Esophagus (tissue), 2 donors: ENCODE results near the gene NRXN3. TPM values are rescaled to one million over a fixed set of nuclear protein-coding genes. Genes with fewer than 3 reads are reported as not detected.

Experiments
- H3K27ac ChIP-seq, 2 donors: one replicate each; pipeline ENCODE4 v1.5.1; 2013; ENCODE audit warnings: low read depth in 2 of 2, mild to moderate bottlenecking in 2 of 2, inconsistent platforms in 1 of 2, low read length in 1 of 2, moderate library complexity in 1 of 2
- H3K27me3 ChIP-seq, 2 donors: one replicate each; pipeline ENCODE4 v1.6.1; 2013; ENCODE audit warnings: low read length in 2 of 2, control low read depth in 1 of 2, mild to moderate bottlenecking in 1 of 2; ENCODE audit not compliant: insufficient read depth in 2 of 2, control insufficient read depth in 1 of 2
- H3K36me3 ChIP-seq, 2 donors: one replicate each; pipeline ENCODE4 v1.6.1; 2013; ENCODE audit warnings: low read length in 1 of 2; ENCODE audit not compliant: control insufficient read depth in 2 of 2, insufficient read depth in 2 of 2
- H3K4me1 ChIP-seq, 2 donors: one replicate each; pipeline ENCODE4 v1.6.1; 2013; ENCODE audit warnings: low read length in 1 of 2; ENCODE audit not compliant: control insufficient read depth in 2 of 2, insufficient read depth in 2 of 2
- H3K4me3 ChIP-seq, 2 donors: one replicate each; pipeline ENCODE4 v1.5.1; 2013; ENCODE audit warnings: low read length in 2 of 2, mild to moderate bottlenecking in 2 of 2, low read depth in 1 of 2, moderate library complexity in 1 of 2
- H3K9me3 ChIP-seq, 2 donors: one replicate each; pipeline ENCODE4 v1.6.1; 2013; ENCODE audit warnings: mild to moderate bottlenecking in 2 of 2, low read depth in 1 of 2, low read length in 1 of 2, moderate library complexity in 1 of 2; ENCODE audit not compliant: control insufficient read depth in 2 of 2, insufficient read depth in 1 of 2
- WGBS, 2 donors: extraction: QIAGEN DNeasy Blood & Tissue Kit; methylation state at CpG; one replicate each; pipeline ENCODE4 v1.1.7; 2013; 5-methylcytosine and 5-hydroxymethylcytosine counted together
- polyA plus RNA-seq, 2 donors: library from polyadenylated mRNA; stranded (reverse); fragments of 200-250 nt; gene quantifications; one replicate each; pipeline ENCODE4 v1.2.3, GENCODE V29; 2013
- donor health status: healthy with polysubstance abuse.
- donor health status: Bipolar disorder and iron deficiency.

NRXN3 gene
- polyA plus RNA-seq, 2 donors: 1.7 to 2.2 TPM

GRCh38 chr14:78683206-78683605, 513.0 kb downstream of the NRXN3 start:
- 76 to 77% methylated on average over 5 of the region's 5 CpGs for WGBS, 2 donors
- H3K9me3 ChIP-seq: no peaks in the 10 kb centered on the region
- H3K4me1 ChIP-seq: no peaks in the 10 kb centered on the region
- H3K27me3 ChIP-seq: no peaks in the 10 kb centered on the region
- H3K4me3 ChIP-seq: no peak overlapping the region
- H3K36me3 ChIP-seq: no peaks in the 10 kb centered on the region
- no peak overlapping the region for H3K27ac ChIP-seq

GRCh38 chr14:78683981-78684380, 513.8 kb downstream of the NRXN3 start:
- Histone ChIP-seq H3K27me3 (no peaks in the 10 kb centered on the region), H3K4me3 (no peak overlapping the region), H3K9me3 (no peaks in the 10 kb centered on the region), H3K4me1 (no peaks in the 10 kb centered on the region), H3K27ac (no peak overlapping the region), H3K36me3 (no peaks in the 10 kb centered on the region)
- 24 to 35% methylated on average over 1 of the region's 1 CpG for WGBS, 2 donors

- Histone ChIP-seq H3K4me3 (no peak overlapping the region), H3K27me3 (no peaks in the 10 kb centered on the region), H3K9me3 (no peaks in the 10 kb centered on the region), H3K27ac (no peak overlapping the region), H3K36me3 (no peaks in the 10 kb centered on the region), H3K4me1 (no peaks in the 10 kb centered on the region)
- 80 to 84% methylated on average over 1 of the region's 1 CpG for WGBS, 2 donors
These were observed 518.3 kb downstream of the NRXN3 start for GRCh38 chr14:78688503-78688902.

- H3K27ac ChIP-seq: no peak overlapping the region
- H3K9me3 ChIP-seq: no peaks in the 10 kb centered on the region
- no peaks in the 10 kb centered on the region for H3K27me3 ChIP-seq
- H3K4me1 ChIP-seq: no peaks in the 10 kb centered on the region
- no peaks in the 10 kb centered on the region for H3K36me3 ChIP-seq
- WGBS, 2 donors: 53 to 67% methylated on average over 2 of the region's 2 CpGs
- no peak overlapping the region for H3K4me3 ChIP-seq
These were observed 520.7 kb downstream of the NRXN3 start for GRCh38 chr14:78690836-78691235.

GRCh38 chr14:78697341-78697740, 527.2 kb downstream of the NRXN3 start:
- H3K4me1 ChIP-seq: no peaks in the 10 kb centered on the region
- no peaks in the 10 kb centered on the region for H3K27me3 ChIP-seq
- H3K4me3 ChIP-seq: no peak overlapping the region
- no peaks in the 10 kb centered on the region for H3K36me3 ChIP-seq
- H3K27ac ChIP-seq: no peak overlapping the region
- no peaks in the 10 kb centered on the region for H3K9me3 ChIP-seq
- 13 to 14% methylated on average over 2 of the region's 2 CpGs for WGBS, 2 donors

GRCh38 chr14:78698991-78699390, 528.8 kb downstream of the NRXN3 start:
- H3K36me3 ChIP-seq: no peaks in the 10 kb centered on the region
- H3K4me3 ChIP-seq: no peak overlapping the region
- H3K27ac ChIP-seq: no peak overlapping the region
- H3K4me1 ChIP-seq: no peaks in the 10 kb centered on the region
- no peaks in the 10 kb centered on the region for H3K27me3 ChIP-seq
- no peaks in the 10 kb centered on the region for H3K9me3 ChIP-seq
- WGBS, 2 donors: 68 to 70% methylated on average over 3 of the region's 3 CpGs

GRCh38 chr14:78700236-78700635, 530.1 kb downstream of the NRXN3 start:
- Histone ChIP-seq H3K27ac (no peak overlapping the region), H3K36me3 (no peaks in the 10 kb centered on the region), H3K4me1 (no peaks in the 10 kb centered on the region), H3K27me3 (no peaks in the 10 kb centered on the region), H3K9me3 (no peaks in the 10 kb centered on the region), H3K4me3 (no peak overlapping the region)
- WGBS, 2 donors: 61 to 70% methylated on average over 2 of the region's 2 CpGs

GRCh38 chr14:78701246-78701645, 531.1 kb downstream of the NRXN3 start:
- WGBS, 2 donors: 65 to 70% methylated on average over 5 of the region's 5 CpGs
- Histone ChIP-seq H3K27ac (no peak overlapping the region), H3K36me3 (no peaks in the 10 kb centered on the region), H3K27me3 (no peaks in the 10 kb centered on the region), H3K4me3 (no peak overlapping the region), H3K9me3 (no peaks in the 10 kb centered on the region), H3K4me1 (no peaks in the 10 kb centered on the region)

- Histone ChIP-seq H3K9me3 (no peaks in the 10 kb centered on the region), H3K4me1 (no peaks in the 10 kb centered on the region), H3K27me3 (no peaks in the 10 kb centered on the region), H3K27ac (no peak overlapping the region), H3K36me3 (no peaks in the 10 kb centered on the region), H3K4me3 (no peak overlapping the region)
- 60 to 67% methylated on average over 4 of the region's 4 CpGs for WGBS, 2 donors
These were observed 534.8 kb downstream of the NRXN3 start for GRCh38 chr14:78704965-78705364.

GRCh38 chr14:78705989-78706388, 535.8 kb downstream of the NRXN3 start:
- Histone ChIP-seq H3K4me1 (no peaks in the 10 kb centered on the region), H3K27me3 (no peaks in the 10 kb centered on the region), H3K36me3 (no peaks in the 10 kb centered on the region), H3K4me3 (no peak overlapping the region), H3K9me3 (no peaks in the 10 kb centered on the region), H3K27ac (no peak overlapping the region)
